Glutamatergic neuron (in vitro differentiated cells): ENCODE data around the gene ZNF805. TPM values are rescaled to one million over a fixed set of nuclear protein-coding genes. Genes with fewer than 3 reads are reported as not detected.
A peak's percentile ranks its signal among the peaks of the same experiment; 100 is the strongest.

Source experiments
- DNase-seq: peaks from one replicate; pipeline ENCODE4 v3.0.0; 2022
- H3K27ac Mint-ChIP-seq: one replicate; pipeline ENCODE4 v1.8.0; 2020; ENCODE audit warnings: mild to moderate bottlenecking, mixed read lengths, inconsistent platforms; ENCODE audit not compliant: unreplicated experiment
- H3K27me3 Mint-ChIP-seq: one replicate; pipeline ENCODE4 v1.8.0; 2020; ENCODE audit warnings: mild to moderate bottlenecking, moderate library complexity, mixed read lengths, inconsistent platforms; ENCODE audit not compliant: unreplicated experiment
- H3K36me3 Mint-ChIP-seq: one replicate; pipeline ENCODE4 v1.8.0; 2020; ENCODE audit warnings: mild to moderate bottlenecking, mixed read lengths, inconsistent platforms; ENCODE audit not compliant: unreplicated experiment
- H3K4me1 Mint-ChIP-seq: one replicate; pipeline ENCODE4 v1.8.0; 2020; ENCODE audit warnings: mild to moderate bottlenecking, low read depth, mixed read lengths, inconsistent platforms; ENCODE audit not compliant: unreplicated experiment
- H3K4me3 Mint-ChIP-seq: one replicate; pipeline ENCODE4 v1.8.0; 2020; ENCODE audit warnings: mild to moderate bottlenecking, mixed read lengths, inconsistent platforms; ENCODE audit not compliant: unreplicated experiment
- H3K9me3 Mint-ChIP-seq: one replicate; pipeline ENCODE4 v1.8.0; 2020; ENCODE audit warnings: mild to moderate bottlenecking, moderate library complexity, mixed read lengths, inconsistent platforms; ENCODE audit not compliant: unreplicated experiment
- total RNA-seq: library from RNA; stranded (reverse); fragmentation: NEBNext Ultra II Directional; extraction: Animal tissue kit (Norgen Biotek cat#: 25700); gene quantifications from one replicate; pipeline ENCODE4 v1.2.1, GENCODE V29; 2021; ENCODE audit not compliant: unreplicated experiment
- TF ChIP-seq, protein P1 (sequence below): fragments of 200-600 bp; sonication (generic); IDR thresholded peaks from one replicate; pipeline ENCODE4 v1.5.0; 2021; ENCODE audit not compliant: partially characterized antibody, unreplicated experiment

ZNF805 gene
- total RNA-seq, 1 donor from 2014 or later, result 15.5 TPM

DNA sequence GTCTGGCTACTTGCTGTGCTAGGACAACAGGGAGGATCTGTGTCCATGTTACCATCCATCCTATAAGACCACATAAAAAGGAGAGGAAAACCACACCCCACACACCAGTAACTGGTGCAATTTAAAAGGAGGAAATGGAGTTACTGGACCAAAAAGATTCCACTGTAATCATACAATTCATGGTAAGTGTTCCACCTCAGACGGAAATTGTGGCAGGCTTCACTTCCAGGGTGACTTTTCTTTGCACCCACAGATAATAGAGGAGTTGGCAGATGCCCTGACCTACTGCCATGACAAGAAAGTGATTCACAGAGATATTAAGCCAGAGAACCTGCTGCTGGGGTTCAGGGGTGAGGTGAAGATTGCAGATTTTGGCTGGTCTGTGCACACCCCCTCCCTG lies 7.2 kb upstream of the ZNF805 start:
- Mint-ChIP-seq H3K36me3 (no peaks in the 10 kb centered on the region), H3K9me3 (peaks cover 1% of the 10 kb centered on the region), H3K27me3 (peaks cover 1% of the 10 kb centered on the region), H3K4me3 (no peak overlapping the region), H3K4me1 (peaks cover 4% of the 10 kb centered on the region), H3K27ac (no peak overlapping the region)
- TF ChIP-seq, protein P1, sequence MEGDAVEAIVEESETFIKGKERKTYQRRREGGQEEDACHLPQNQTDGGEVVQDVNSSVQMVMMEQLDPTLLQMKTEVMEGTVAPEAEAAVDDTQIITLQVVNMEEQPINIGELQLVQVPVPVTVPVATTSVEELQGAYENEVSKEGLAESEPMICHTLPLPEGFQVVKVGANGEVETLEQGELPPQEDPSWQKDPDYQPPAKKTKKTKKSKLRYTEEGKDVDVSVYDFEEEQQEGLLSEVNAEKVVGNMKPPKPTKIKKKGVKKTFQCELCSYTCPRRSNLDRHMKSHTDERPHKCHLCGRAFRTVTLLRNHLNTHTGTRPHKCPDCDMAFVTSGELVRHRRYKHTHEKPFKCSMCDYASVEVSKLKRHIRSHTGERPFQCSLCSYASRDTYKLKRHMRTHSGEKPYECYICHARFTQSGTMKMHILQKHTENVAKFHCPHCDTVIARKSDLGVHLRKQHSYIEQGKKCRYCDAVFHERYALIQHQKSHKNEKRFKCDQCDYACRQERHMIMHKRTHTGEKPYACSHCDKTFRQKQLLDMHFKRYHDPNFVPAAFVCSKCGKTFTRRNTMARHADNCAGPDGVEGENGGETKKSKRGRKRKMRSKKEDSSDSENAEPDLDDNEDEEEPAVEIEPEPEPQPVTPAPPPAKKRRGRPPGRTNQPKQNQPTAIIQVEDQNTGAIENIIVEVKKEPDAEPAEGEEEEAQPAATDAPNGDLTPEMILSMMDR, result no peak
- no peak for DNase-seq

DNA sequence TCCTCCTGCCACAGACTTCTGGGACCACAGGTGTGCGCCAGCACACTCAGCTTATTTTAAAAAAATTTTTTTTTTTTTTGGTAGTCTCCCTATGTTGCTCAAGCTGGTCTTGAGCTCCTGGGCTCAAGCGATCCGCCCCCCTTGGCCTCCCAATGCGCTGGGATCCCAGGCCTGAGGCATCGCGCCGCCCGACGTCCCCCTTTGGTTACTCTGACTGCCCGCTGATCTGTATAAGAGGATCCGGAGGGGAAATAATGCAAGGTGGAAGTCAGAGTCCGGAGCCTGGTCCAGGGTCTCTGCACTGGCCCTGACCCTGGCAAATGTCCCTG lies 486 bp upstream of the ZNF805 start:
- H3K27me3 Mint-ChIP-seq, result peaks cover 2% of the 10 kb centered on the region
- peak overlapping the region; percentile 92 for H3K4me3 Mint-ChIP-seq
- H3K4me1 Mint-ChIP-seq, result peaks cover 8% of the 10 kb centered on the region
- TF ChIP-seq, protein P1, result no peak
- peak overlapping the region; percentile 95 for H3K27ac Mint-ChIP-seq
- H3K36me3 Mint-ChIP-seq, result peaks cover 2% of the 10 kb centered on the region
- DNase-seq, result no peak
- H3K9me3 Mint-ChIP-seq, result peaks cover 1% of the 10 kb centered on the region

DNA sequence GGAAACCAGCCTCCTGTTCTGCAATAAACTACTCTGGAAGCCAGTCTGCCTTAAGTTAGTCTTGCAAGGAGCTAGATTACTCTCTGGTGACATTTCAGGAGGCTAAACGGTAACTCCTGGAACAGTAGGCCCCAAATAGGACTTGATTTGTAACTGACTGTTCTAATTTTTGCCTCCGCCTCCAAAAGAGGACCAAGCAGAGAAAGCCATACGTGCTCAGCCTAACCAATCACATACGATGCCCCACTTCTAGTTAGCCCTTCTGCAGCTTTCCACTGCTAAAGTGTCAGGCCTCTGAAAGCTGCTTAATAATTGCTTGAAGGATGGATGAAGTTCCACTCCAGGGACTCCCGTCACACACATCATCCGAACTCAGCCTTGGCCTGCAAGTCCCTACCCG lies 744 bp downstream of the ZNF805 start:
- Mint-ChIP-seq H3K27me3 (peaks cover 2% of the 10 kb centered on the region), H3K27ac (peak overlapping the region; percentile 85), H3K4me1 (peaks cover 8% of the 10 kb centered on the region), H3K9me3 (peaks cover under 1% of the 10 kb centered on the region), H3K36me3 (peaks cover 5% of the 10 kb centered on the region), H3K4me3 (peak overlapping the region; percentile 92)
- no peak for DNase-seq
- TF ChIP-seq, protein P1, result no peak

DNA sequence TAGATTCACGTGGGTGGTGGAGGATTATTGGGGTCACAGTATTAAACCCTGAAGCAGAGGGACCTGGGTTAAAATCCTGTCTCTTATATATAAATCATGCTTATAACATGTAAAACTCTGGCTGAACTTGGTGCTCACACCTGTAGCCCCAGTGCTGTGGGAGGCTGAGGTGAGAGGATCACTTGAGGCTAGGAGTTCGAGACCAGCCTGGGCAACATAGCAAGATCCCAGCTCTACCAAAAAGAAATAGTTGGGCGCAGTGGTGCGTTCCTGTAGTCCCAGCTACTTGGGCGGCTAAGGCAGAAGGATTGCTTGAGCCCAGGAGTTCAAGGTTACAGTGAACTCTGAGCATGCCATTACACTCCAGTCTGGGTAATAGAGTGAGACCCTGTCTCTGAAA lies 2.4 kb downstream of the ZNF805 start:
- no peaks in the 10 kb centered on the region for H3K9me3 Mint-ChIP-seq
- peaks cover 5% of the 10 kb centered on the region for H3K36me3 Mint-ChIP-seq
- DNase-seq, result no peak
- peaks cover 2% of the 10 kb centered on the region for H3K27me3 Mint-ChIP-seq
- TF ChIP-seq, protein P1, result no peak
- H3K4me1 Mint-ChIP-seq, result peaks cover 5% of the 10 kb centered on the region
- no peak overlapping the region for H3K27ac Mint-ChIP-seq
- peak overlapping the region; percentile 25 for H3K4me3 Mint-ChIP-seq

DNA sequence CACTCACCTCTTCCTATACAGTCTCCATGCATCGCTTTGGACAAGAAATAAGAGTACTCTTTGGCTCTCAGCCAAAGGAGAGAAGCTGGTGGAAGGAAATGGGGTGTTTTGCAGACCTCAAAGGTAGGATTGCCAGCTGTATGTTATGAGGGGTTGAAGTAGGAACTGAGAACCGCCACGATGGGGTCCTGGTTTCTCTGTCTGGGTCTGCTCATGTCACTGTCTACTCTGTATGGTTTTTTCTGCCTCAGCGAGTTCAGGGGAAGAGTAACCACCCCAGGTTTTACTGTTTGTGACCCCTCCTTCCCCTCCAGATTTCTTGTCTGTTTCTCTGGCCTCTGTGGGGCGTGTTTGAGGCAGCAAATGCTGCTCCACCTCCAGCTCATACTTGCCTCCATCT lies 4.1 kb downstream of the ZNF805 start:
- Mint-ChIP-seq H3K27me3 (peaks cover 2% of the 10 kb centered on the region), H3K9me3 (no peaks in the 10 kb centered on the region), H3K27ac (no peak overlapping the region), H3K4me3 (no peak overlapping the region), H3K4me1 (peaks cover 5% of the 10 kb centered on the region), H3K36me3 (peaks cover 5% of the 10 kb centered on the region)
- TF ChIP-seq, protein P1, result no peak
- no peak for DNase-seq
